SIG-M5 treated with dmso at 0.1 percent for 504 hours (cell line): ENCODE measurements around the gene ADGRE2.
A peak's percentile ranks its signal among the peaks of the same experiment; 100 is the strongest.
"Not testable (repeated sequence)": the region's sequence is repeated elsewhere in the genome, so short reads cannot be mapped to it uniquely, and the experiment has no call there.

ENCODE experiments used
- DNase-seq: peaks from one replicate; lab custom pipeline; 2025; ENCODE audit not compliant: unreplicated experiment; lab: John Stamatoyannopoulos, UW

ADGRE2 gene

GRCh38 chr19:14778110-14778845 lies at the start of gene ADGRE2:
Gene ADGRE2, minus strand, starts transcription at chr19:14778560. Its CDS starts 1,804 bp downstream, at chr19:14776756.
- not testable (repeated sequence) for DNase-seq

- DNase-seq: no peak
Observed at GRCh38 chr19:14826006-14826405, 47.6 kb upstream of the ADGRE2 start.

- peak; percentile 3 for DNase-seq
Observed at GRCh38 chr19:14821937-14822336, 43.6 kb upstream of the ADGRE2 start.

GRCh38 chr19:14818588-14818987 lies 40.2 kb upstream of the ADGRE2 start:
- no peak for DNase-seq

GRCh38 chr19:14817052-14817451 lies 38.7 kb upstream of the ADGRE2 start:
- no peak for DNase-seq

- DNase-seq: no peak
Observed at GRCh38 chr19:14814982-14815652, 36.8 kb upstream of the ADGRE2 start.

GRCh38 chr19:14809272-14810057 lies 31.1 kb upstream of the ADGRE2 start:
- no peak for DNase-seq

GRCh38 chr19:14804765-14805164 lies 26.4 kb upstream of the ADGRE2 start:
- no peak for DNase-seq

GRCh38 chr19:14798760-14799159 lies 20.4 kb upstream of the ADGRE2 start:
- DNase-seq: no peak

GRCh38 chr19:14796021-14796420 lies 17.7 kb upstream of the ADGRE2 start:
- no peak for DNase-seq

- DNase-seq: no peak
Observed at GRCh38 chr19:14795078-14795721, 16.8 kb upstream of the ADGRE2 start.

GRCh38 chr19:14792250-14792649 lies 13.9 kb upstream of the ADGRE2 start:
- not testable (repeated sequence) for DNase-seq

GRCh38 chr19:14786421-14786851 lies 8.1 kb upstream of the ADGRE2 start:
- DNase-seq: no peak

GRCh38 chr19:14785102-14785793 lies 6.9 kb upstream of the ADGRE2 start:
- peak; percentile 90 for DNase-seq

GRCh38 chr19:14784730-14785101 lies 6.4 kb upstream of the ADGRE2 start:
- peak; percentile 71 for DNase-seq

- peak; percentile 43 for DNase-seq
Observed at GRCh38 chr19:14783410-14783998, 5.1 kb upstream of the ADGRE2 start.

GRCh38 chr19:14782626-14783409 lies 4.5 kb upstream of the ADGRE2 start:
- no peak for DNase-seq

- DNase-seq: not testable (repeated sequence)
Observed at GRCh38 chr19:14781713-14782536, 3.6 kb upstream of the ADGRE2 start.
